ENCODE results near the gene LAMC3.

DNA sequence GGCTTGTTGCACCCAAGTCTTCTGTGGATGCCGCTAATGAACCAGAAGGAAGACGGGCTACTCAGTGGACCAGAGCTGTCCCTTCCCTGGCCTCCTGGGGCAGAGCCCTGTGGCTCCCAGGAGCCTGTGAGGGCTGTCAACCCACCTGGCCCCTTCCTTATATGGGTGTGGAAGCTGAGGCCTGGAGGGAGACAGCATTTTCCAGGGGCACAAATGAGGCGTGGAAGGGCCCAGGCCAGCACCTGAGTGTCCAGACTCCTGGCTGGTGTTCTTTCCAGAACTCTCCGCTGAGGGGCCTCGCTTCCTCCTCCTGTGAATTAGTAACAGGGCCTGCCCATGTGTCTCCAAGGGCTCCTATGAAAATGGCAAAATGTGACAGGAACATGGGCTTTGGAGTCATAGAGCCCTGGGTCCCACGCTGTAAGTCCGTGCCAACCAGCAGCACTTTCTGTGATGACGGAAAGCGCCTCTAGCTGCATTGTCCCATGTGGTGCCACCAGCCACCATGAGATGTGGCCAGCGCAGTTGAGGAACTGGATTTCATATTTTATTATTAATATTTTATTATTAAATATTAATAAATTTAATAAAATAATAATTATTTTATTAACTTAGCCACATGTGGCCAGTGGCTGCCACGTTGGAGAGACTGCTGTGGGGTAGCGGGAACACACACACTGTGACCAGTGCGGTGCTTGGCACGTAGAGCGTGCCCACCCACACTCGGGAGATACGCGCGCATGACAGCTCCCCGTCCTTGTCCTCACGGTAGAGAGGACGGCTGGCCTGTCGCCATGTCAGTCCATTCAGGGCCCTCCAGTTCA lies 18.3 kb downstream of the LAMC3 start:
- TF ChIP-seq EZH2 (IDR thresholded peaks at IDR 0.05; ENCODE audit: insufficient read depth, poor library complexity, severe bottlenecking) (no peak), EZH2phosphoT487 (IDR thresholded peaks at IDR 0.05; ENCODE audit: insufficient read depth, low read depth) (no peak)
